H9 (cell line): ENCODE data around the gene CCM2. TPM values are rescaled to one million over a fixed set of nuclear protein-coding genes. Genes with fewer than 3 reads are reported as not detected.

Source experiments
- DNase-seq: peaks from one replicate; pipeline ENCODE4 v3.0.0-alpha.2; 2017
- H2AFZ ChIP-seq: one replicate; pipeline ENCODE4 v1.6.1; 2013; ENCODE audit warnings: mild to moderate bottlenecking, low read length, control low read depth, moderate library complexity
- H2AK5ac ChIP-seq: 2 replicates; pipeline ENCODE4 v1.6.1; 2013; ENCODE audit warnings: low read length, control low read depth, mixed read lengths; ENCODE audit not compliant: insufficient read length
- H2BK120ac ChIP-seq: one replicate; pipeline ENCODE4 v1.6.1; 2013; ENCODE audit warnings: low read depth, mild to moderate bottlenecking, low read length, control low read depth, inconsistent platforms; ENCODE audit not compliant: poor library complexity, severe bottlenecking
- H2BK12ac ChIP-seq: 2 replicates; pipeline ENCODE4 v1.6.1; 2013; ENCODE audit warnings: low read length, control low read depth, mixed read lengths, low read depth; ENCODE audit not compliant: insufficient read length
- H2BK15ac ChIP-seq: 2 replicates; pipeline ENCODE4 v1.6.1; 2013; ENCODE audit warnings: low read depth, low read length, control low read depth
- H2BK20ac ChIP-seq: one replicate; pipeline ENCODE4 v1.6.1; 2013; ENCODE audit warnings: low read depth, mild to moderate bottlenecking, low read length, control low read depth, inconsistent platforms; ENCODE audit not compliant: poor library complexity, severe bottlenecking
- H2BK5ac ChIP-seq: 2 replicates; pipeline ENCODE4 v1.6.1; 2013; ENCODE audit warnings: low read length, control low read depth, mixed read lengths; ENCODE audit not compliant: insufficient read length
- H3K14ac ChIP-seq: 2 replicates; pipeline ENCODE4 v1.6.1; 2013; ENCODE audit warnings: low read length, control low read depth; ENCODE audit not compliant: insufficient read depth
- H3K18ac ChIP-seq: 2 replicates; pipeline ENCODE4 v1.6.1; 2013; ENCODE audit warnings: low read depth, mild to moderate bottlenecking, mixed read lengths, low read length, control low read depth; ENCODE audit not compliant: insufficient read length
- H3K23ac ChIP-seq: 2 replicates; pipeline ENCODE4 v1.6.1; 2013; ENCODE audit warnings: low read length, control low read depth, mixed read lengths, low read depth; ENCODE audit not compliant: insufficient read length
- H3K23me2 ChIP-seq: 2 replicates; pipeline ENCODE4 v1.6.1; 2013; ENCODE audit warnings: low read depth, mild to moderate bottlenecking, mixed read lengths, low read length, control low read depth; ENCODE audit not compliant: insufficient read length, poor library complexity, severe bottlenecking
- H3K27ac ChIP-seq: 2 replicates; pipeline ENCODE4 v1.5.1; 2013; ENCODE audit warnings: low read length, control low read depth, mixed read lengths, low read depth; ENCODE audit not compliant: insufficient read length
- H3K27me3 ChIP-seq: 2 replicates; pipeline ENCODE4 v1.6.1; 2013; ENCODE audit warnings: low read length, control low read depth, inconsistent platforms; ENCODE audit not compliant: insufficient read depth
- H3K4ac ChIP-seq: 2 replicates; pipeline ENCODE4 v1.6.1; 2013; ENCODE audit warnings: low read depth, mild to moderate bottlenecking, control low read depth, inconsistent platforms, low read length, moderate library complexity
- H3K4me1 ChIP-seq: 2 replicates; pipeline ENCODE4 v1.6.1; 2013; ENCODE audit warnings: low read length, control low read depth, inconsistent platforms; ENCODE audit not compliant: insufficient read depth
- H3K4me2 ChIP-seq: 2 replicates; pipeline ENCODE4 v1.6.1; 2013; ENCODE audit warnings: low read length, control low read depth, mixed read lengths; ENCODE audit not compliant: insufficient read length, insufficient read depth
- H3K56ac ChIP-seq: 2 replicates; pipeline ENCODE4 v1.6.1; 2013; ENCODE audit warnings: low read depth, mild to moderate bottlenecking, mixed read lengths, low read length, control low read depth; ENCODE audit not compliant: insufficient read length
- H3K79me1 ChIP-seq: 2 replicates; pipeline ENCODE4 v1.6.1; 2013; ENCODE audit warnings: low read depth, mild to moderate bottlenecking, moderate library complexity, low read length, control low read depth, inconsistent platforms; ENCODE audit not compliant: insufficient read depth, poor library complexity, severe bottlenecking
- H3K79me2 ChIP-seq: 2 replicates; pipeline ENCODE4 v1.6.1; 2013; ENCODE audit warnings: low read length, control low read depth, inconsistent platforms; ENCODE audit not compliant: insufficient read depth
- H3K9ac ChIP-seq: 2 replicates; pipeline ENCODE4 v1.6.1; 2013; ENCODE audit warnings: low read length, control low read depth, mixed read lengths; ENCODE audit not compliant: insufficient read length; ENCODE audit errors: extremely low read depth
- H3K9me3 ChIP-seq: one replicate; pipeline ENCODE4 v1.6.1; 2013; ENCODE audit warnings: low read depth, low read length, inconsistent platforms; ENCODE audit not compliant: control insufficient read depth
- H3T11ph ChIP-seq: one replicate; pipeline ENCODE4 v1.6.1; 2013; ENCODE audit warnings: mild to moderate bottlenecking, low read length, control low read depth, inconsistent platforms
- H4K20me1 ChIP-seq: one replicate; pipeline ENCODE4 v1.6.1; 2013; ENCODE audit not compliant: control insufficient read depth, insufficient read length, insufficient read depth
- H4K5ac ChIP-seq: 2 replicates; pipeline ENCODE4 v1.6.1; 2013; ENCODE audit warnings: low read depth, mild to moderate bottlenecking, mixed read lengths, low read length, control low read depth; ENCODE audit not compliant: insufficient read length
- H4K8ac ChIP-seq: replicated peaks from 2 replicates; pipeline ENCODE4 v1.6.1; 2013; ENCODE audit warnings: low read length, control low read depth, mixed read lengths, low read depth; ENCODE audit not compliant: insufficient read length
- H4K91ac ChIP-seq: 2 replicates; pipeline ENCODE4 v1.6.1; 2013; ENCODE audit warnings: low read depth, mild to moderate bottlenecking, moderate library complexity, mixed read lengths, low read length, control low read depth; ENCODE audit not compliant: insufficient read length
- H3K27ac Mint-ChIP-seq, 3 experiments: 2 replicates in 2 of 3; 3 replicates in 1 of 3; pipeline ENCODE4 v1.8.0; 2020 to 2021; ENCODE audit warnings: mixed read lengths in 3 of 3, mild to moderate bottlenecking in 1 of 3, moderate library complexity in 1 of 3
- H3K27me3 Mint-ChIP-seq: 2 replicates; pipeline ENCODE4 v1.8.0; 2021; ENCODE audit warnings: low read depth, mild to moderate bottlenecking, moderate library complexity, mixed read lengths
- H3K36me3 Mint-ChIP-seq, 3 experiments: 2 replicates in 2 of 3; 3 replicates in 1 of 3; pipeline ENCODE4 v1.8.0; 2020 to 2021; ENCODE audit warnings: low read depth in 3 of 3, mixed read lengths in 3 of 3; ENCODE audit not compliant: insufficient read depth in 1 of 3
- H3K4me1 Mint-ChIP-seq, 2 experiments: 2 replicates each; pipeline ENCODE4 v1.8.0; 2020; ENCODE audit warnings: mixed read lengths in 2 of 2
- H3K4me3 Mint-ChIP-seq, 2 experiments: 2 replicates in 1 of 2; 3 replicates in 1 of 2; pipeline ENCODE4 v1.8.0; 2020 to 2021; ENCODE audit warnings: mild to moderate bottlenecking in 2 of 2, mixed read lengths in 2 of 2, moderate library complexity in 1 of 2
- H3K9me3 Mint-ChIP-seq, 2 experiments: 2 replicates in 1 of 2; 3 replicates in 1 of 2; pipeline ENCODE4 v1.8.0; 2020; ENCODE audit warnings: mild to moderate bottlenecking in 2 of 2, mixed read lengths in 2 of 2, moderate library complexity in 1 of 2
- CTCF ChIP-seq: fragments of 200-600 bp; sonication (generic); conservative IDR thresholded peaks from 3 replicates; pipeline ENCODE4 v1.8.0; 2021; ENCODE audit warnings: antibody characterized with exemption, mild to moderate bottlenecking
- WGBS: extraction: QIAGEN DNeasy Blood & Tissue Kit; methylation state at CpG from one replicate; pipeline ENCODE4 v1.1.7; 2013; ENCODE audit warnings: missing lambda C conversion rate, low lambda C conversion rate, mixed read lengths; ENCODE audit not compliant: insufficient read length; ENCODE audit errors: extremely low coverage; 5-methylcytosine and 5-hydroxymethylcytosine counted together
- total RNA-seq: library from RNA; stranded (reverse); gene quantifications from 2 replicates; pipeline ENCODE4 v1.2.1, GENCODE V29; 2021

The CCM2 gene
- total RNA-seq, 1 experiment from 2014 or later = 30.4 TPM

GRCh38 chr7:44962483-44963251 is 37.3 kb upstream of the CCM2 start:
- Histone ChIP-seq H3K9me3 (no peaks in the 10 kb centered on the region), H2BK20ac (no peak overlapping the region), H3T11ph (no peak overlapping the region), H3K4me1 (no peaks in the 10 kb centered on the region), H2BK120ac (no peak overlapping the region), H4K91ac (no peak overlapping the region), H3K79me2 (no peaks in the 10 kb centered on the region), H2BK5ac (no peak overlapping the region), H3K4me2 (no peak overlapping the region), H2AK5ac (no peak overlapping the region), H3K23ac (no peak overlapping the region), H3K23me2 (no peaks in the 10 kb centered on the region), H4K5ac (no peak overlapping the region), H3K18ac (peak overlapping the region; percentile 21), H2BK15ac (no peak overlapping the region), H3K79me1 (no peaks in the 10 kb centered on the region), H3K27ac (no peak overlapping the region), H2BK12ac (no peak overlapping the region), H4K20me1 (no peaks in the 10 kb centered on the region), H3K9ac (no peak overlapping the region), H3K27me3 (no peaks in the 10 kb centered on the region; the same call in 1 of the 2 replicates), H2AFZ (no peak overlapping the region), H4K8ac (no peak overlapping the region), H3K56ac (no peak overlapping the region), H3K14ac (peak overlapping the region; percentile 55; the same call in 1 of the 2 replicates), H3K4ac (no peak overlapping the region)
- peaks cover 30% of the 10 kb centered on the region for H3K27me3 Mint-ChIP-seq
- H3K27ac Mint-ChIP-seq = no peak overlapping the region
- no peaks in the 10 kb centered on the region for H3K9me3 Mint-ChIP-seq
- no peaks in the 10 kb centered on the region; a peak in 1 of 7 replicates for H3K36me3 Mint-ChIP-seq
- TF ChIP-seq CTCF = no peak
- peak; percentile 62 for DNase-seq
- no CpG with 5 or more reads among the region's 76 CpGs for WGBS
- peak overlapping the region in 1 of 2 experiments; percentile 12; a peak in 1 of 5 replicates for H3K4me3 Mint-ChIP-seq
- peaks cover 0 to 5% of the 10 kb centered on the region in 2 experiments; a peak in 2 of 4 replicates for H3K4me1 Mint-ChIP-seq
